GM23248 (cell line): Measurements from ENCODE around the gene NDFIP2.

Source experiments
- EZH2 ChIP-seq: fragments of 200-600 bp; sonication (generic); IDR thresholded peaks from 2 replicates; pipeline ENCODE4 v1.6.1; 2018; ENCODE audit warnings: antibody characterized with exemption, mild to moderate bottlenecking; ENCODE audit not compliant: insufficient read depth, poor library complexity, severe bottlenecking
- EZH2phosphoT487 ChIP-seq: fragments of 200-600 bp; sonication (generic); IDR thresholded peaks from 2 replicates; pipeline ENCODE4 v1.6.1; 2018; ENCODE audit warnings: antibody characterized with exemption, moderate library complexity, mild to moderate bottlenecking, low read depth; ENCODE audit not compliant: insufficient read depth

DNA sequence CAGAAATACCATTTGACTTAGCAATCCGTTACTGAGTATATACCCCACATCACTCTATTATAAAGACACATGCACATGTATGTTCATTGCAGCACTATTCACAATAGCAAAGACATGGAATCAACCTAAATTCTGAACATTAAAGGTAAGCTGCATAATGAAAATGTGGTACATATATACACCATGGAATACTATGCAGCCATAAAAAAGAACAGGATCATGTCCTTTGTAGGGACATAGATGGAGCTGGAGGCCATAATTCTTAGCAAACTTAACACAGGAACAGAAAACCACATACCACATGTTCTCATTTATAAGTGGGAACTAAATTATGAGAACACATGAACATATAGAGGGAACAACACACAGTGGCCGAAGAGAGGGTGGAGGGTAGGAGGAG lies 85.2 kb downstream of the NDFIP2 start:
- TF ChIP-seq EZH2phosphoT487 (no peak), EZH2 (no peak)
